Measurements from ENCODE around the gene FUT3.

- TF ChIP-seq TAF1 (IDR thresholded peaks at IDR 0.05; ENCODE audit: low read depth): no peak
- TF ChIP-seq SMC3 (conservative IDR thresholded peaks at IDR 0.05; ENCODE audit: poor library complexity): no peak
- no peak for TF ChIP-seq CTCF (IDR thresholded peaks at IDR 0.05; ENCODE audit: poor library complexity, severe bottlenecking)
Measured at GRCh38 chr19:5821521-5822180, 29.6 kb downstream of the FUT3 start.

Data from neural cell (in vitro differentiated cells).